HG02973 (cell line): Measurements from ENCODE around the gene C17orf50.

Experiments used
- ATAC-seq: cut with Tn5 transposase; IDR thresholded peaks from one replicate; pipeline ENCODE4 v1.9.1; 2021; ENCODE audit warnings: moderate library complexity; ENCODE audit not compliant: unreplicated experiment

Gene C17orf50

GRCh38 chr17:35760587-35760986, at the start of gene C17orf50:
TSS of gene C17orf50 (plus strand) at chr17:35760887. CDS start at chr17:35760942, 55 bp downstream.
- no peak for ATAC-seq

- ATAC-seq, result no peak
These were observed 49.7 kb upstream of the C17orf50 start for GRCh38 chr17:35710950-35711349.

GRCh38 chr17:35713069-35713728, 47.5 kb upstream of the C17orf50 start:
- no peak for ATAC-seq

GRCh38 chr17:35714988-35715387, 45.7 kb upstream of the C17orf50 start:
- ATAC-seq, result no peak

- no peak for ATAC-seq
These were observed 45.3 kb upstream of the C17orf50 start for GRCh38 chr17:35715416-35715815.

- no peak for ATAC-seq
These were observed 44.5 kb upstream of the C17orf50 start for GRCh38 chr17:35716173-35716572.

- ATAC-seq, result no peak
These were observed 43.7 kb upstream of the C17orf50 start for GRCh38 chr17:35716897-35717465.

GRCh38 chr17:35717475-35717874, 43.2 kb upstream of the C17orf50 start:
- ATAC-seq, result no peak

GRCh38 chr17:35723735-35724134, 37.0 kb upstream of the C17orf50 start:
- no peak for ATAC-seq

- no peak for ATAC-seq
These were observed 35.6 kb upstream of the C17orf50 start for GRCh38 chr17:35725058-35725457.

GRCh38 chr17:35725802-35726126, 34.9 kb upstream of the C17orf50 start:
- no peak for ATAC-seq

GRCh38 chr17:35726127-35726952, 34.3 kb upstream of the C17orf50 start:
- ATAC-seq, result no peak

GRCh38 chr17:35726953-35727460, 33.7 kb upstream of the C17orf50 start:
- ATAC-seq, result no peak

GRCh38 chr17:35727635-35728034, 33.1 kb upstream of the C17orf50 start:
- no peak for ATAC-seq

GRCh38 chr17:35728551-35728950, 32.1 kb upstream of the C17orf50 start:
- ATAC-seq, result no peak

- no peak for ATAC-seq
These were observed 31.3 kb upstream of the C17orf50 start for GRCh38 chr17:35729405-35729833.

GRCh38 chr17:35730400-35731005, 30.2 kb upstream of the C17orf50 start:
- no peak for ATAC-seq

- no peak for ATAC-seq
These were observed 29.3 kb upstream of the C17orf50 start, which contains the start of gene RASL10B for GRCh38 chr17:35731239-35731916. TSS of gene RASL10B (plus strand) at chr17:35731639. CDS start at chr17:35735185, 3,546 bp downstream.

- no peak for ATAC-seq
These were observed 28.5 kb upstream of the C17orf50 start for GRCh38 chr17:35731917-35732805.

GRCh38 chr17:35732806-35733136, 27.9 kb upstream of the C17orf50 start:
- no peak for ATAC-seq
